B cell (primary cell): ENCODE measurements around the gene TLE5. TPM values are rescaled to one million over a fixed set of nuclear protein-coding genes. Genes with fewer than 3 reads are reported as not detected.

Experiments
- ATAC-seq: fragments of 200-7000 bp; cut with Tn5 transposase; one replicate; pipeline ENCODE4 v1.10.0; 2021; ENCODE audit warnings: low read depth, mild to moderate bottlenecking, moderate number of reproducible peaks, moderate library complexity
- CTCF ChIA-PET: fragments of 350-600 bp; sonication (Branson Sonifier 250); formaldehyde crosslinking; loops from one replicate; lab custom pipeline; 2021; ENCODE audit warnings: antibody characterized with exemption, inconsistent platforms; lab: Charles Lee
- POLR2A ChIA-PET: fragments of 350-600 bp; sonication (Branson Sonifier 250); formaldehyde crosslinking; loops from one replicate; lab custom pipeline; 2021; ENCODE audit warnings: antibody characterized with exemption; lab: Charles Lee
- DNase-seq: peaks from one replicate; pipeline ENCODE4 v3.0.0; 2013
- H2AFZ ChIP-seq: 2 replicates; pipeline ENCODE4 v1.6.1; 2012; ENCODE audit warnings: mild to moderate bottlenecking, low read depth, low read length; ENCODE audit not compliant: insufficient read depth, poor library complexity, severe bottlenecking
- H3K27ac ChIP-seq, 2 donors: 1 replicate in 1 of 2; 2 replicates in 1 of 2; pipeline ENCODE4 v1.5.1; 2012 to 2013; ENCODE audit warnings: low read length in 2 of 2, mild to moderate bottlenecking in 2 of 2, moderate library complexity in 1 of 2
- H3K27me3 ChIP-seq, 4 experiments: fragments of 200-600 bp in 1 of 4; sonication (generic) in 1 of 4; replicated peaks in 1 of 4; 1 replicate in 2 of 4; 2 replicates in 2 of 4; pipeline versions ENCODE4 v1.6.1 to v1.7.0; 2013 to 2016; ENCODE audit warnings: low read length in 3 of 4, mild to moderate bottlenecking in 2 of 4, mixed read lengths in 1 of 4, moderate library complexity in 1 of 4; ENCODE audit not compliant: insufficient read depth in 4 of 4, control insufficient read depth in 3 of 4; ENCODE audit errors: control extremely low read depth in 1 of 4
- H3K36me3 ChIP-seq, 2 experiments: replicated peaks in 1 of 2; 1 replicate in 1 of 2; 2 replicates in 1 of 2; pipeline versions ENCODE4 v1.6.1 to v1.7.1; 2013; ENCODE audit warnings: low read length in 1 of 2; ENCODE audit not compliant: insufficient read depth in 2 of 2, control insufficient read depth in 1 of 2; ENCODE audit errors: control extremely low read depth in 1 of 2, extremely low read depth in 1 of 2
- H3K4me1 ChIP-seq, 2 donors: fragments of 200-600 bp in 1 of 2; sonication (generic) in 1 of 2; 1 replicate in 1 of 2; 2 replicates in 1 of 2; pipeline versions ENCODE4 v1.5.1 to v1.6.1; 2013 to 2017; ENCODE audit warnings: low read length in 2 of 2; ENCODE audit not compliant: control insufficient read depth in 2 of 2, insufficient read depth in 2 of 2
- H3K4me2 ChIP-seq: replicated peaks from 2 replicates; pipeline ENCODE3; 2012; ENCODE audit warnings: mild to moderate bottlenecking, low read depth, low read length; ENCODE audit not compliant: poor library complexity, severe bottlenecking
- H3K4me3 ChIP-seq, 5 experiments: fragments of 200-600 bp in 1 of 5; sonication (generic) in 1 of 5; 1 replicate in 3 of 5; 2 replicates in 2 of 5; pipeline versions ENCODE4 v1.5.1 to v1.7.0; 2011 to 2016; ENCODE audit warnings: low read length in 4 of 5, mild to moderate bottlenecking in 4 of 5, low read depth in 2 of 5, control low read depth in 1 of 5, moderate library complexity in 1 of 5; ENCODE audit not compliant: insufficient read depth in 1 of 5; ENCODE audit errors: control extremely low read depth in 1 of 5, extremely low read depth in 1 of 5
- H3K79me2 ChIP-seq: fragments of 200-600 bp; sonication (generic); one replicate; pipeline ENCODE4 v1.6.0; 2016; ENCODE audit warnings: low read length; ENCODE audit not compliant: control insufficient read depth, insufficient read depth
- H3K9ac ChIP-seq: fragments of 200-600 bp; sonication (generic); 2 replicates; pipeline ENCODE4 v1.6.1; 2017; ENCODE audit warnings: mild to moderate bottlenecking, low read length, moderate library complexity
- H3K9me3 ChIP-seq, 3 donors: one replicate each; pipeline versions ENCODE4 v1.6.1 to v1.7.1; 2013; ENCODE audit warnings: low read length in 2 of 3; ENCODE audit not compliant: control insufficient read depth in 2 of 3, insufficient read depth in 1 of 3; ENCODE audit errors: control extremely low read depth in 1 of 3
- H4K20me1 ChIP-seq: 2 replicates; pipeline ENCODE4 v1.6.0; 2012; ENCODE audit warnings: mild to moderate bottlenecking, low read length; ENCODE audit not compliant: insufficient read depth, control insufficient read depth, poor library complexity, severe bottlenecking
- H3K27ac Mint-ChIP-seq: one replicate; pipeline ENCODE4 v1.8.0; 2021; ENCODE audit warnings: mixed read lengths
- H3K27me3 Mint-ChIP-seq: one replicate; pipeline ENCODE4 v1.8.0; 2021; ENCODE audit warnings: mixed read lengths
- H3K4me1 Mint-ChIP-seq: one replicate; pipeline ENCODE4 v1.8.0; 2021; ENCODE audit warnings: mixed read lengths
- H3K4me3 Mint-ChIP-seq: one replicate; pipeline ENCODE4 v1.8.0; 2021; ENCODE audit warnings: mixed read lengths
- H3K9me3 Mint-ChIP-seq: one replicate; pipeline ENCODE4 v1.8.0; 2022; ENCODE audit warnings: mixed read lengths; ENCODE audit not compliant: insufficient read depth
- CTCF ChIP-seq: fragments of 200-600 bp; IDR thresholded peaks from one replicate; pipeline ENCODE4 v1.8.0; 2022; ENCODE audit warnings: antibody characterized with exemption, mild to moderate bottlenecking
- EZH2 ChIP-seq: IDR thresholded peaks from 2 replicates; pipeline ENCODE4 v1.6.1; 2012; ENCODE audit warnings: borderline replicate concordance, low read depth, mild to moderate bottlenecking, moderate library complexity, low read length; ENCODE audit not compliant: insufficient read depth, poor library complexity, severe bottlenecking
- WGBS: methylation state at CpG from one replicate; pipeline ENCODE4 v1.1.5; 2013; ENCODE audit warnings: missing lambda C conversion rate; ENCODE audit not compliant: insufficient coverage; 5-methylcytosine and 5-hydroxymethylcytosine counted together
- intact Hi-C: fragments of 100-400 bp; cut with micrococcal nuclease; formaldehyde crosslinking; loops from one replicate; pipeline ENCODE4 v1.10.0; 2022
- polyA plus RNA-seq: library from polyadenylated mRNA; depleted of rRNA; stranded (reverse); fragments of >200 nt; gene quantifications from 2 replicates; pipeline ENCODE4 v1.2.3, GENCODE V29; 2012
- total RNA-seq, 2 donors: library from RNA; stranded (reverse); fragments of 120-200 nt in 1 of 2; gene quantifications; 1 replicate in 1 of 2; 2 replicates in 1 of 2; pipeline versions ENCODE4 v1.2.3 to v1.2.4, GENCODE V29; 2013 to 2022

The TLE5 gene
- total and polyA plus RNA-seq, 2 donors (not counting 1 experiment from before 2014, with no cell fraction given), result 697 to 1,132 TPM

- 95% methylated on average over 11 of the region's 11 CpGs for WGBS
- H3K27ac Mint-ChIP-seq, result peak overlapping the region; percentile 22
These were observed 28.5 kb downstream of the TLE5 start for GRCh38 chr19:3033595-3034405.

More at GRCh38 chr19:3033595-3034405, 28.5 kb downstream of the TLE5 start:
- H3K36me3 ChIP-seq, result no peaks in the 10 kb centered on the region
- Mint-ChIP-seq H3K4me3 (peak overlapping the region; percentile 87), H3K4me1 (peaks cover 23% of the 10 kb centered on the region), H3K27me3 (peaks cover 21% of the 10 kb centered on the region), H3K9me3 (no peaks in the 10 kb centered on the region)
- H3K4me2 ChIP-seq, result no peak overlapping the region
- ATAC-seq, result no peak
- TF ChIP-seq CTCF (no peak), EZH2 (no peak)
- DNase-seq, result no peak
- intact Hi-C loops, result loop anchor here (2.0 kb wide), 1 partner anchor 193 kb away; the partner anchor contains the start of gene ZNF555
- POLR2A ChIA-PET, result interaction anchor here (0.6 kb wide), 1 partner anchor 34 kb away, joined by 6 read pairs; no protein-coding TSS in a partner anchor
- no peak overlapping the region for H3K4me3 ChIP-seq
- H3K79me2 ChIP-seq, result no peaks in the 10 kb centered on the region
- CTCF ChIA-PET, result interaction anchor here (4.0 kb wide), 1 partner anchor 27 kb away, joined by 32 read pairs; the partner anchor contains the start of gene TLE5
- H3K4me1 ChIP-seq, result peaks cover 16 to 25% of the 10 kb centered on the region in 2 donors
- H3K27ac ChIP-seq, result no peak overlapping the region
- H3K9me3 ChIP-seq, result peaks cover 0 to 3% (median 0%) of the 10 kb centered on the region in 3 donors
- no peak overlapping the region for H2AFZ ChIP-seq
- no peak overlapping the region for H3K9ac ChIP-seq
- no peaks in the 10 kb centered on the region for H4K20me1 ChIP-seq
- H3K27me3 ChIP-seq, result peaks cover 0 to 12% (median 6%) of the 10 kb centered on the region in 4 experiments
